Measurements from ENCODE around the gene THEM4. TPM values are rescaled to one million over a fixed set of nuclear protein-coding genes. Genes with fewer than 3 reads are reported as not detected.
A peak's percentile ranks its signal among the peaks of the same experiment; 100 is the strongest.

Gene THEM4
- total and polyA plus RNA-seq, 11 donors = 14.2 to 25.5 (median 15.0) TPM

- Histone ChIP-seq H3K36me3 (no peaks in the 10 kb centered on the region), H3K9me3 (no peaks in the 10 kb centered on the region), H3K27me3 (peaks cover 16 to 43% (median 29%) of the 10 kb centered on the region in 9 donors), H3K4me3 (peak overlapping the region in 11 of 12 donors; percentile 31 to 60 (median 51)), H3K4me1 (peaks cover 0 to 42% (median 20%) of the 10 kb centered on the region in 12 donors), H3K27ac (peak overlapping the region in 1 of 12 donors; percentile 60)
- TF ChIP-seq POLR2A (IDR thresholded peaks at IDR 0.05) (no peak), CTCF (IDR thresholded peaks at IDR 0.05) (no peak)
- 1 to 10% (median 4%) methylated on average over 4 to 26 of the region's 26 CpGs for WGBS, 4 donors
- intact Hi-C loops (cut with DNase I) = loop anchor here in 8 of 10 donors (2.0 to 10.0 kb wide), 9 partner anchors 101 to 393 kb away; partner anchors contain the start of gene POGZ (in 1 of the 8)
- DNase-seq (peak in 1 of 5 donors; percentile 60), ATAC-seq (no peak)
These were observed 71.5 kb downstream of the THEM4 start for GRCh38 chr1:151837884-151838221.

GRCh38 chr1:151837197-151837596 is 72.1 kb downstream of the THEM4 start:
- Histone ChIP-seq H3K9me3 (no peaks in the 10 kb centered on the region), H3K36me3 (no peaks in the 10 kb centered on the region), H3K27ac (peak overlapping the region in 1 of 12 donors; percentile 10), H3K27me3 (peaks cover 16 to 43% (median 29%) of the 10 kb centered on the region in 9 donors), H3K4me3 (no peak overlapping the region), H3K4me1 (peaks cover 0 to 42% (median 22%) of the 10 kb centered on the region in 12 donors)
- no peak for ATAC-seq
- DNase-seq = peak in 1 of 5 donors; percentile 4
- no peak for TF ChIP-seq POLR2A (IDR thresholded peaks at IDR 0.05)
- 48 to 59% (median 54%) methylated on average over 3 of the region's 3 CpGs for WGBS, 4 donors
- intact Hi-C loops (cut with DNase I) = loop anchor here in 8 of 10 donors (2.0 to 10.0 kb wide), 9 partner anchors 100 to 392 kb away; partner anchors contain the start of gene POGZ (in 1 of the 8)

DNA sequence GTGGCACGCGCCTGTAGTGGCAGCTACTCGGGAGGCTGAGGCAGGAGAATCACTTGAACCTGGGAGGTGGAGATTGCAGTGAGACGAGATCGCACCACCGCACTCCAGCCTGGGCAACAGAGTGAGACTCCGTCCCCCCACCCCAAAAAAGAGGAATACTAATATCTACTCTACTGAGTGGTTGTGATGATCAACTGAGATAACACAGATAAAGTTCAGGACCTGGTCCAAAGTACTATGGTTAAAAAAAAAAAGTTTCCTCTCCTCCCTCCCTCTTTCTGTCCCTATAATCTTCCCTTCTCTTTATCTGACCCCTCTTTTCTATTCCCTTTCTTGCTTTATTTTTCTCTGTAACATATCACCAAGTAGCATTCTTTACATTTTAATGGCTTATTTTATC is 73.7 kb downstream of the THEM4 start:
- peaks cover 16 to 40% (median 26%) of the 10 kb centered on the region in 9 donors for H3K27me3 ChIP-seq
- DNase-seq (no peak), ATAC-seq (no peak)
- no peak overlapping the region for H3K27ac ChIP-seq
- no peaks in the 10 kb centered on the region for H3K36me3 ChIP-seq
- H3K4me1 ChIP-seq = peaks cover 0 to 42% (median 24%) of the 10 kb centered on the region in 12 donors
- 86 to 98% (median 93%) methylated on average over 7 of the region's 7 CpGs for WGBS, 4 donors
- TF ChIP-seq POLR2A (IDR thresholded peaks at IDR 0.05) (no peak), CTCF (IDR thresholded peaks at IDR 0.05) (no peak)
- no peak overlapping the region for H3K4me3 ChIP-seq
- intact Hi-C loops (cut with DNase I) = loop anchor here in 8 of 10 donors (5.0 to 10.0 kb wide), 7 partner anchors 98 to 391 kb away; partner anchors contain the start of gene POGZ (in 1 of the 8)
- H3K9me3 ChIP-seq = no peaks in the 10 kb centered on the region

GRCh38 chr1:151834239-151834638 is 75.1 kb downstream of the THEM4 start:
- intact Hi-C loops (cut with DNase I) = loop anchor here in 5 of 10 donors (10.0 kb wide), 4 partner anchors 239 to 389 kb away; partner anchors contain the start of gene POGZ (in 1 of the 5)
- Histone ChIP-seq H3K9me3 (no peaks in the 10 kb centered on the region), H3K27me3 (peaks cover 10 to 28% (median 16%) of the 10 kb centered on the region in 9 donors), H3K27ac (no peak overlapping the region), H3K4me1 (peaks cover 0 to 46% (median 17%) of the 10 kb centered on the region in 12 donors), H3K36me3 (no peaks in the 10 kb centered on the region), H3K4me3 (no peak overlapping the region)
- TF ChIP-seq CTCF (IDR thresholded peaks at IDR 0.05) = no peak
- no peak for TF ChIP-seq POLR2A (IDR thresholded peaks at IDR 0.05)
- DNase-seq = no peak
- ATAC-seq = no peak
- WGBS, 4 donors = 55 to 75% (median 64%) methylated on average over 3 of the region's 3 CpGs

Measured in heart left ventricle (tissue), 16 donors.